Activated naive CD8-positive, alpha-beta T cell treated with anti-CD3 and anti-CD28 coated beads, Interleukin-2, amount 50 U/mL, for 16 hours (primary cell): ENCODE measurements around the gene MYOM1.
"Not testable (repeated sequence)": the region's sequence is repeated elsewhere in the genome, so short reads cannot be mapped to it uniquely, and the experiment has no call there.

Experiments used
- DNase-seq: peaks from one replicate; pipeline ENCODE4 v3.0.0-alpha.2; 2020; ENCODE audit warnings: low read depth, low spot score

MYOM1 gene

DNA sequence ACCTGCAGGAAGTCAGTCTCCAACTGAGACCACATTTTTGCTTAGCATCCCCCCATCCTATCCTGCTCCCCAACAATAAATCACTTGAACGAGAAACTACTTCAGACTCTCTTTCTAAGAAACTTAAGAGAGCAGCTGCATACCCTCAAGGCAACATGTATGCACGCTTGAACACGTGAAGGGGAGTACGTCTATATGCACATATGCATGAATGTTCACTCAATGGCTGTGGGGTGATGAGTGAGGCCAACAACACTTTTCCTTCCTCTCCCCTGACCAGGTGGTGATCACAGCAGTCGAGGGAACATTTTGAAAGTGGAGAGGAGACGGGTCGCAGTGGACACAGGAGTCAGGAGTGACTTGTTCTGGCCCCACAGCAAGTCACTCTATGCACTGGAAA, 127.0 kb downstream of the MYOM1 start:
- no peak for DNase-seq

DNA sequence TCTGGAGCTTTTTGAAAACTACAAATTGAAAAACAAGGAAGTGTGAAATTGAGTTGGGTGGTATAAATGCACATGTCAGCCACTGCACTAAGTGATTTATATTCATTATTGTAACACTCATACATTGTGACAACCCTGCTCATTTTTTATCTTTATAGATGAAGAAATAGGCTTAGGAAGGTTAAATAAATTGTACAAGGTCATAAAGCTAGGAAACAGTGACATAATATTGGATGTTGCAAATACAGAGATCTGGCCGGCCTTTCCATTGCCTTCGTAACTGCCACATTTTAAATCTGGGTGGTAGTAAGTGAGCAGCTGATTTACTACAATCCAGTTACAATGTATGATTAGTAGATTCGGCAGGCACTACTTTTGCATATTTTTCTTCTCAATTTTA, 130.2 kb downstream of the MYOM1 start:
- no peak for DNase-seq

DNA sequence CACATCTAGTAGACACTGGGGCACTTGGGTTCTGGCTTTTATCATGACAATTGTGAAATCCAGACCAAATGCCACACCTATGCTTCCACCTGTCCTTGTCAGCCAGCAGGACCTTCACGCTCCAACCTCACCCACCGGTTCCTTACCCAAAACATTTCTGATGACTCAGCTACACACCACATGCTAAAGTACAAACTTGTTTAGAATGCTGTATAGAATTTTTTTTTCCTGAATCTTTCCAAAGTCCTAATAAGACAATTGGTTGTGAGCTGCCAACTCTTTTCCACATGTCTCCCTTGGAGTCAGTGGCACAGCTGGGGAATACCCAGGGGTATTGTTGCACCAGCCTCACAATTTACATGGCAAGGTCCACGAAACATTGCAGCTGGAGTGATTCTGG, 131.3 kb downstream of the MYOM1 start:
- DNase-seq: no peak

DNA sequence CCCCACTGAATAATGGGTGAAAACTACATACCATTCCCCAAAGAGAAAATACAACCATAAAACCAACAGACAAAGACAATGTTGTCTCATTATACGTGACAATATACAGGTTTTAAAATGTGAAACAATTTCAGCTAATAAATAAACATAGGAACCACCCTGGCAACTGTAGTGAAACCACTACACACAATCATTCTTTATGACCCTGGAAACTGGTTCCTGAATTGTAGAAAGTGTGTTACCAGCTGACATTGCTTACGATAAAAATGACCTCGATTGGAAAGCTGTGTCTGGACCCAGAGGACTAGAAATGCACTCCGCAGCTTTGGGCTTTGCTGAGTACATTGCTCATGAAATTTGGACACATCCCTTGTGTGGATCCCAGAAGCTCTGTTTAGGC, 132.9 kb downstream of the MYOM1 start:
- DNase-seq: no peak

DNA sequence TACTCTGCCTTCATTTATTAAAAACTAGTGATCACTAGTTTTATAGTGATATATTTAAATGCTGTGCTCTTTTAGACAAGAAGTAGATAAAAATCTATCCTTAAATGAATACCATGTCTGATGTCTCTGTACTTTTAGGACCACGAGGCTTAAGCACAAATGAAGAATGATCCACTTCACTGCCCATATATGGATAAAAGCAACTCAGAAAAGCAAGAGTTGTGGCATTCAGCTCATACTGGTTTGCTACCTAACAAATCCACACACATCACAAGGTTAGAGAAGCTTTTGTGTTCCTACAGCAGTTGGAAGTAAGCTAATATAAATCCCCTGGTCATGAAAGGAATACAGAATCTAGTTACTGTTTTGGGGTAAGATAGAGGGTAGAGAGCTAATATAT, 134.2 kb downstream of the MYOM1 start:
- no peak for DNase-seq

DNA sequence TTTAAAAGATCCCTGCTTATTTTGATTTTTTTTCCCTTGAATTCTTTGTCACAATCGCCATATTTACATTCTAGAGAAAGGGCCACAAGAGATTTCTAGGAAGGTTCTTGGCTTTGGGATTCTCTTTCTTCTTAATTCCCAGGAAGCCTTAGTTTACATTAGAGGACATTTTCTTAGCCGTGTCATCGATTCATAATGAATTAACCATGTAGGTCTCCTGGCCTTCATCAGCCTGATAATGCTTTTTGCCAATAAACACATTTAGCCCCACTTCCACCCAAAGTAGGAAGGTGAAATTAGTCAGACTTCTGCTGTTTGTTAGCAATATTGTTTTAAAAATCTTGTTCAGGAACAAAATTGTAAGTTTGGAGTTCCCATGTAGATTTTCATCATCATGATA, 135.6 kb downstream of the MYOM1 start:
- no peak for DNase-seq

DNA sequence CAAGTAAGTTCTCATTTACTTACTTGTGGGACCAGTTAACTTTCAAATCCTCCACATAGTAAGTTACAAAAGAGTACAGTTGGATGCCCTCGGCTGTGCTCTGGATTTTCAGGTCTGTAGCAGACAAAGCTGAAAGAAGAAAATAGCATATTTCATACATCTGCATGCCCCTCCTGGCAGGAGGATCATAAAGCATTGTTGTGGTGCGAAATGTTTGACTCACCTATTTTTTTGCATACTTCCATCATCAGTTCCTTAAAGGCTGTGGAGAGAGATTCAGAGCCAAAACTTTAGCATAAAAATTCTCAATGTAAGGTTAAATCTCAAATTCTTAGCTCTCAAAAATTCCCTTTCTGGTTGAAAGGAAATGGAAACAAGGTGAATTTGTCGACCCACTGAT, 136.0 kb downstream of the MYOM1 start:
- DNase-seq: no peak

DNA sequence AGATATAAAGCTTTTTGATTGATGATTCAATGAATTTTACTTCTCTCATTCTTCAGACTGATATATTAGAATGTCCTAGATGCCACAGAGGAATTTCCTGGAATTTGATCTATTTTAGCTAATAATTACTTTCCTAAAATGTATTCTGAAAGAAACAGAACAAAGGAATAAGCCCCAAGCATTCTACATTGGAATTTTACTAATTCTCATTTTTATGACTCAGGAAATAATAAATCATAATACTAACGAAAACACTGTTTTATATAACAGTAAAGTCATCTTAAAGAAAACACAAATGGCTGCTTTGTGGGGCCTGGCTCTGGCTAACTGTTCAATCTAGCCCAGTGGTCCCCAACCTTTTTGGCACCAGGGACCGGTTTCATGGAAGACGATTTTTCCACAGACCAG, 138.2 kb downstream of the MYOM1 start:
- no peak for DNase-seq

DNA sequence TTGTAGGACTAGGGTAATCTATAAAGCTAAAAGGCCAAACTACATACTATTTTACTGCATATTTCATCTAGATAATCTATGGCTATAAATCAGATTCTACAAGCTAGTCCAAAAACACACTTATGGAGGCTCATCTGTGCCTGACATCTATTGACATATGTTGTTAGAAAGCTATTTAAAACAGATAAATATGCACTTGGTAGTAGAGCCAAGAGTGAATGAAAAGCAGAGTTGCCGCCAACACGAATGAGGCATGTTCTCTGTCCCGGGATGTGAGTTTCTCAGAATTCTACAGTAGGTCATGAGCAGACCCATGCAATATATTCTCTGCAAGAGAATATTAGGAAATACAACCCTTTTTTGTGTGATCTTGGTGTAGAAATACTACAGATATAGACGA, 140.1 kb downstream of the MYOM1 start:
- DNase-seq: no peak

DNA sequence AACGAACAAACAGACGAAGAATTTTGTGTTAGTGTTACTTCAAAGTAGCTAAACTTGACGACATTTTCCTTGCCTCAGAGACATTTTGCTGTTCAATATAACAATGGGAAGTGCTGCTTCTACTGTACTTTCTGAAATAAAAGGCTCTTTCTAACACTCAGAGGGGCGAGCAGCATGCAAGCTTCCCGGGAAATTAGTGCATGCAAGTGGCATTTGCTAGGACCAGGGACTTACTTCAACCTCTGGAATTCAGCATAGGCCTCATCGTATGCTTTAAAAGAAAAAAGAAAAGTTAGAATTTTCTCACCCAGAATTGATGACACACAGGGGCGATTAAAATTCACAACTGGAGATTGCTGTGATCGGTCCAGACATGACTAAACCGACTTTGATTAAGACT, 144.3 kb downstream of the MYOM1 start:
- DNase-seq: no peak

DNA sequence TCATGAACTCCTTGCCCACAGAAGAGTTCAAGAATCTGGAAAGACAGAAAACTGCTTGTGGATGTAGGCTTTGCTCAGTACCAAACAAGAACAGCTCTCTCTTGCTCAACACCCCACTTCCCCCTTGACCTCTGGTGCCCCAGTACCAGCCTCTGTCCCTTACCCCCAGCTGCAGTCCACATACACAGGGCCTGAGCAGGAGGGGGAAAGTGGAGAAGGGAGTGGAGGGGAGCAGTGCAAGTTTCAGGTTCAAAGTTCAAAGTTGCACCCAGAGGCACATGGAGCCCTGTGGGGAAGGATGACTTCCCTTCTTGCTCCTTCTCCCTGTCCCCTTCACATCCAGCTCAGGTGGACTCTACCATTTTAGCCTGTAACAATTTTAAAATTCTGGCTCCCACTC, 145.7 kb downstream of the MYOM1 start:
- no peak for DNase-seq

DNA sequence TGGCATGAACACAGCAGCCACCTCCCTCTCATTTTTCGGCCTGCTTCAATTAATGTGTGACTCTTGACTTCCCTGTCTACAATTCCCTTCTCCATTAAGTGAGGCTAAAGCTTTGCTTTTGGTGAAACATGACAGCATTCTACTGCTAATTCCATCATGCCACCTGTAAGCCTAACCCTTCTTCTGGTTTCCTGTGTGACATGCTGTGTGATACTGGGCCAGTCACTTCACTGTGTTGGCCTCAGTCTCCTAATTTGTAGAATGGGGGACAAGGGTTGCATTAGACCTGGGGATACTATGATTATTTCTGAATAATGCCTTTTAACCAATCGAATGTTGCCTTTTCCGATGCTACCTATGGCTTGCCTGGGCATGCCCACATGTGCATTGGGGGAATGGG, 146.4 kb downstream of the MYOM1 start:
- not testable (repeated sequence) for DNase-seq

DNA sequence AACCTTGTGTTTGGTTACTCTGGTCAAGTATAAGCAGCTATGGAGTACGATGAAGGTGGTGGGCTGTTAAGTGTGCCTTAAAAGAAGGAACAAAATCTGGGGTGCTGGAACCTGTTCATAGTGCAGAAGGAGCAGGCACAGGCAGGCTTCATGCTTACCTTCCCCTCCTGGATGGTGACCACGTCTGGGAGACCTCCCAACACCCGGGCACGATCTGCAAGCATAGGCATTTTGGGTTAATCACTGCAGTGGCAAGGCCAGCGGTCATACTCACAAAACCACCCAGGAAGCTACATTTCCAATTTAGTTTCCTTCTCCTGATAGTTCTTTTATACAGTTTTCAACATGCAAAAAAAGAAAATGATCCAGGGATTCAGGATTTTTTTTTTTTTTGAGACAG, 148.1 kb downstream of the MYOM1 start:
- no peak for DNase-seq

DNA sequence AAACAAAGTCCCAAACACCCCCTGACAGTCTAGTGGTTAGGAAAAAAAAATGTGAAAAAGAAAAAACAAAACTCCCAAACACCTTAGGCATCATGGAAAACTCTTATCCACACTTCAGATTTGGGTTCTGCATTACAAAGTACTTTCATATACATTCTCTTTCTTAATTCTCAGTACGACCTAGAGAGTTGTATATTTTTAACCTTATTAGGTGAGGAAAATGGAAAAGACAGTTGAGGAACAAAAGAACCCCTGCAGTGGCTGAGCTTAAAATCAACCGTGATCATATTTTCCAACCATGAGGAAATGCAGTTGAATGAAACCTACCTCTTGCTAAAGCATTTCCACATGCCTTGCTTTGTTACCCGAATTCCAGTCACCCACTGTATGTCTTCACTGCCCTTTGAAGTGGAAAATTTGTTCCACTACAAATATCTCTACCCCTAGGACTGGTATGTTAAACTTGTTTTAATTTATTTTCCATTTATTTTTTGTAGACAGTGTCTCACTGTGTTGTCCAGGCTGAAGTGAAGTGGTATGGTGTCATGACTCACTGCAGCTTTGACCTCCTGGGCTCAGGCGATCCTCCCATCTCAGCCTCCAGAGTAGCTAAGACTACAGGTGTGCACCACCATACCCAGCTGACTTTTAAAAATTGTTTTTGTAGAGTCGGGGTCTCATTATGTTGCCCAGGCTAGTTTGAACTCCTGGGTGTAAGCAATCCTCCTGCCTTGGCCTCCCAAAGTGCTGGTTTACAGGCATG, 149.9 kb downstream of the MYOM1 start:
- no peak for DNase-seq

DNA sequence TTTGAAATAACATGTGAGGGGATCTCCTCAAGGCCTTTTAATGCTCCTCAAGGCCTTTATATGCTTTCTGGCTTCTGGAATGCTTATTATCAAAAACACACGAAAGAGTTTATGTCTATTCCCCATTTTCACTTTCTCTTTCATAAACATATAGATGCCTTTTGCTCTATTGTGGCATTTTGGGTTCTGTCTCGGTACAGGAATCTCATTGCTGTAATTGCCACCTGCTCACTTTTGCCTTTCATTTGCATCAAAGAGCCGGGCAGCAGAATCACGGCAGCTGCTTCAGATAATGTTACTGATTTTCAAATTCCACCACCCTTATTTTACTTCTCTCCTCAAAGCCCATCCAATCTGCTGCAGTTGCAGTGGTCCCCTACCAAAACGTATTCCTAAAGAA, 152.0 kb downstream of the MYOM1 start:
- no peak for DNase-seq

DNA sequence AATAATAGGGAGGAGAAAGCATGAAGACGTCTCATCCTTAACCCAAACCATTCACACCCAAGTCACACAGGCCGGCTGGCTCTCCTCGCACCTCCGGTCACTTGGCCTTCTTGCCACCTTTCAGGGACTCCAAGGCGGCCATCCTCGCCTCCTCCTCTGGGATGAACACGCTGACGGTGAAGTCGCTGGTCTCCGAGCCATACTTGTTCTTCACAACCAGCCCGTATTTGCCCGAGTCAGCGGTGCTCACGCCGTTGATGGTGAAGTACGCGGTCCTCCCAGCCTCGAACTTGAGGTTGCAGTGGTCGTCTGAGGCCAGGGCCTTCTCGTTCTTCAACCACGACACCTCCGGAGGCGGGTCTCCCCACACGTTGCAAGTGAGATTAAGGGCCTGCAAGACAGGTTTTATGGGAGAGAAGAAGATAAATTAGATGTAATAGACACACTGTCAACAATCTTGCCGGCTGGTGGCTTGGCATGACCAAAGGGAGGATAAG, 152.6 kb downstream of the MYOM1 start:
- DNase-seq: no peak

DNA sequence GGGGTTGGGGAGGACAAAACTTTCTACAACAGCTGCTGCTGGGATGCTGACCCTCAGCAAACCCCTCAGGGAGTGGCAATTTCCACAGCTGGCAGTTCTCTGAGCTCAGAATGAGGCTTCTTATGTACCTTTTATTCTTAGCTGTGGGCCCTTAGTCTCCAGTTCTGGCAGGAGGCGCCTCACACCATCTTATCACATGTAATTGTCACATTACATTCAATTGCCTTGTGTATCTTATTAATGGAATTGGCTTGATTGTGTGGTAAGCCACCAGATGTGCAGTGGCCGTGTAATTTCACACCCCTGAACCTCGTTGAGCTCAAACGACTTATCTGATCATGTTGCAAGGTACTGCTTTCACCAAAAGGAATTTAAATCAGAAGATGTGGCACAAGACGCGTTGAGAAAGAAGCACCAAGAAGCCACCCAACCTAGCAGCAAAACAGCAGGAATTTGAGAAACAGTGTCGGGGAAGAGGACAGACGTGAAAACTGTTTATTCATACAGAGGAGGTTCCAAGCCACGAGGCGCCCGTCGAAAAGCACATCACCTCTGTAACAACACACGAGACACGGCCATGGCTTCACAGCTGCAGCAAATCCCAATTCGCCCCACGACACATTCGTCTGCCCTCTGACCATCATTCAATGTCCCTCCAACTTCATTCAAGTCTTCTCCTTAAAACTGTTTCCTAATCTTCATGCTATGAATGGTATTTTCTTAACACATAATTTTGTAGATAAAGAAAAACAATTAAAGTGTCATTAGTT, 153.2 kb downstream of the MYOM1 start:
- no peak for DNase-seq

DNA sequence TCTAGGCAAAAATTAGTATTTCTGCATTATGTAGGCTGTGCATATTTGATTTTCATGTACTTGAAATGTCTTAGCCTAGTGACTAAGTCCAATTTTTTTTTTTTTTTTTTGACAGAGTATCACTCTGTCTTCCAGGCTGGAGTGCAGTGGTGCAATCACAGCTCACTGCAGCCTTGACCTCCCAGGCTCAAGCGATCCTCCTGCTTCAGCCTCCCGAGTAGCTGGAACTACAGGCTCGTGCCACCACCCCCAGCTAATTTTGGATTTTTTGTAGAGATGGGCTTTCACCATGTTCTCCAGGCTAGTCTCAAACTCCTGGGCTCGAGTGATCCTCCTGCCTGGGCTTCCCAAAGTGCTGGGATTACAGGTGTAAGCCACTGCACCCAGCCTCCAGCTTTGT, 156.0 kb downstream of the MYOM1 start:
- DNase-seq: not testable (repeated sequence)

DNA sequence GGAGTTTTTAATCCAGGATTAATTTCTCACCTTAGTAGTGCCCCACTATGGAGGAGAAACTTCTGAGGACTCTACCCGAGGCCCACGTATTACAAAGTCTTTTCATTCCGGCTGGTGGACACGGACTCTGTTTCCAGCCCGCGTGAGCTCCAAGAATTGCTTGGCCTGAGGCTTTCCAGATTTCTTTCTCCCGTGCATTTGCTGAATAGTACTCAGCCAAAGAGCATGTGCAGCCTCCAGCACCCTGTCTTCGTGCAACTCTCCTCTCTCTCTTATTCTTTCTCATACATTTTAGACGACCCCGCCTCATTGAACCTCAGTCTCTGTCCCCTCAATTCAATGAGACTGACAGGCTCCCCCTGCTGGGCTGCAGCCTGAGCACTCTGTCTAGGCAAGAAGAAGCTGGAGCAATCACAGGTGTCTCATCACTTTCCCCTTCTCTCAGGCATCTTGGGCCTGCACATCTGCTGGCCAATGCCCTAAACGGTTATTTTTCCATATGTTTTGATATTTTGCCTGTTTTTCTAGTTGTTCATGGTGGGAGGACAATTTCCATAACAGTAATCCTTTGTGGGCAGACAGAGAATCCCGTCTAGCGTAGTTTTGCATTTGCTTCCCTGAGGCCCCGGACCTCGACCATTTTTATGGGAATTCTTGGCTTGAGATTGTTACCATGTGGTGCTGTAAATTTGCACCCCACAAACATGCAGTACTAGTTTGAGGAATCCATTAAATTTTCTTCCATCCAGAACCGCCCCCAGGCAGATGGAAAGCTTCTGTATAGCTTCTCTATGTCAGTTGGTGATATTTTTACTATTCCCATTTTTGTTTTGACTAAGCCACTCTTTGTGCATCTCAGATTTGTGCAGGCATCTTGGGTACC, 156.7 kb downstream of the MYOM1 start:
- no peak for DNase-seq

DNA sequence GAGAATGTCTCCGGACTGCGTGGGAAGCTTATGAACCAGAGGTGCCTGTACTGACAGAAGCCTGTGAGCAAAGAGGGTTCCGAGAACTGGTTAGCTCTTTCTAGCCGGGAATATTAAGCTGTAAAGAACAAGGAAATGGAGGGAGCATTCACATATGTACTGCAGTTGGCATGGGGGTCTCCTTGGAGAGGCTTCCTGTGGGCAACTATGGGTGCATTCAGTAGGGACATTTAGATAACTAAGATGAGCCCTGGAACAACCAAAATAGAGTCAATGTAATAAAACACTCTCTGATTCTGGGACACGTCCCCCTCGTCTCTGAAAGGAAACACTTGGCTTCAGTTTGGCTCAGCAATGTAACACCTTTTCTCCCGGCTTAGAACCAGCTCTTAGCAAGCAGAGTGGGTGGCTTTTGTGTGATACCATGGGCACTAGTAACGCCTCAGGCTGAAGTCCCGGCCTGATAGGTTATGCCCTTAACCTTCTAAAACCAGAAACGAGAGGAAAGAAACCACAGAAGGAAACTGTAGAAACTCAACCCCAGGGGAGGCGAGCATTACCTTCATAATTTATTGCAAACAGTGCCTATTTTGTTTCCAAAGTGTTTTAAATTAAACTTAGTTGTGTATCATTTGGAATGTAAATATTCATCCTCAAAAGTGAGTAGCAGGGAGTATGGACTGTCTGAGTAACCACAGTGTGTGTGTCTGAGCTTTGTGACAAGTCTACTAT, 158.0 kb downstream of the MYOM1 start:
- DNase-seq: peak; percentile 13
